ENCODE results near the gene C6orf52. TPM values are rescaled to one million over a fixed set of nuclear protein-coding genes. Genes with fewer than 3 reads are reported as not detected.
"Not testable (repeated sequence)": the region's sequence is repeated elsewhere in the genome, so short reads cannot be mapped to it uniquely, and the experiment has no call there.

Gene C6orf52
- total RNA-seq, 1 donor from 2014 or later = 3.5 TPM

DNA sequence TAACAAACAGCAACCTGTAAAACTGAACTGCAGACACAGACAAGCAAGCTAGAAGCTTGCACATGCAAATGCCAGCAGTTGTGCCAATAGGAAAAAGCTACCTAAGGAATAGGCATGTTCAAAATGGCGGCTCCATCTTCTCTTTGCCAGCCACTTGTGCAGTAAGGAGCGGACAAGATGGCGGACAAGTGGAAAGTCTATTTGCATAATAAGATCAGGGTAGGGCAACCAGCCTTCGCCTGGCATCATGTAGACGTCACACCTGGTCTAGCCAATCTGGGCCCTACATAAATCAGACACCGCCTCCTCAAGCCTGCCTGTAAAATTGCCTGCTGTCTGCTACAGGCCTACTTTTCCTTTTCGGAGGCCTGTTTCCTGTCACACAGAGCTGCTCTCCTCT is 18.0 kb downstream of the C6orf52 start:
- Mint-ChIP-seq H3K4me1 (ENCODE audit: low read depth) (no peaks in the 10 kb centered on the region), H3K9me3 (ENCODE audit: low read depth) (peaks cover 4% of the 10 kb centered on the region), H3K27ac (no peak overlapping the region), H3K36me3 (ENCODE audit: insufficient read depth) (no peaks in the 10 kb centered on the region), H3K27me3 (no peaks in the 10 kb centered on the region), H3K4me3 (ENCODE audit: low read depth) (no peak overlapping the region)
- DNase-seq (ENCODE audit: low spot score, unreplicated experiment) = no peak
- TF ChIP-seq CTCF (IDR thresholded peaks at IDR 0.05; ENCODE audit: unreplicated experiment) = no peak

DNA sequence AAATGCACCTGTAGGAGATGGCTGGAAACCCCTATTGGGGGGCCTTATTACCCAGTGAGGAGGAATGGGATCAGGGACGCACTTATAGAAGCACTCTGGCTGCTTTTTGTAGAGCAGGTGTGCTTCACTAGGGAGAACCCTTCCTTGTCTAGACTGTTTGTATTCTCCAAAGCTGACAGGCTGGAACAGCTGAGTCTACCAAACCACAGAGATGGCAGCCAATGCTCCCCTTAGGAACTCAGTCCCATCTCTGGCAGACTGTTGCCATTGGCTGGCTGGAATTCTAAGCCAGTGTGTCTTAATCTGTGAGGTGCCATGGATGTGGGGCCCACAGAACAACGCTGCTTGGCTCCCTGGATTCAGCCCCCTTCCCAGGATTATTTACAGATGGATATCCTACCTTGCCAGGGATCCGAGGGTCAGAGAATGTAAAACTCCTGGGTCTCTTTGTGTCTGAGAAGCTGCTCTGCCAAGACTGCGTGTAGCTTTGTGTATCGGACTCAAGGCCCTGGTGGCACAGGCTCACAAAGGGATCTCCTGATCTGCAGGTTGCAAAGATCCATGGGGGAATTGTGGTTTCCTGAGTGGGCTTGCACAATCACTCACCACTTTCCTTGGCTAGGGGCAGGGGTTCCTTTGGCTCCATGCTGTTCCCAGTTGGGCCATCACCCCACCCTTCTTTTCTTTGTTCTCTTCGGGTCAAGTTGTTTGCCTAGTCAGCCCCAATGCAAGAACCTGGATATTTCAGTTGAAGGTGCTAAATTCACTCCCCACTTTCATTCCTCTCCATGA is 26.1 kb downstream of the C6orf52 start:
- no peak for TF ChIP-seq CTCF (IDR thresholded peaks at IDR 0.05; ENCODE audit: unreplicated experiment)
- Mint-ChIP-seq H3K36me3 (ENCODE audit: insufficient read depth) (peaks cover 1% of the 10 kb centered on the region), H3K9me3 (ENCODE audit: low read depth) (peaks cover 7% of the 10 kb centered on the region), H3K27me3 (peaks cover 13% of the 10 kb centered on the region), H3K4me3 (ENCODE audit: low read depth) (no peak overlapping the region), H3K27ac (no peak overlapping the region), H3K4me1 (ENCODE audit: low read depth) (no peaks in the 10 kb centered on the region)
- no peak for DNase-seq (ENCODE audit: low spot score, unreplicated experiment)

GRCh38 chr6:10665595-10665994 is 28.8 kb downstream of the C6orf52 start:
- peaks cover 13% of the 10 kb centered on the region for H3K27me3 Mint-ChIP-seq

DNA sequence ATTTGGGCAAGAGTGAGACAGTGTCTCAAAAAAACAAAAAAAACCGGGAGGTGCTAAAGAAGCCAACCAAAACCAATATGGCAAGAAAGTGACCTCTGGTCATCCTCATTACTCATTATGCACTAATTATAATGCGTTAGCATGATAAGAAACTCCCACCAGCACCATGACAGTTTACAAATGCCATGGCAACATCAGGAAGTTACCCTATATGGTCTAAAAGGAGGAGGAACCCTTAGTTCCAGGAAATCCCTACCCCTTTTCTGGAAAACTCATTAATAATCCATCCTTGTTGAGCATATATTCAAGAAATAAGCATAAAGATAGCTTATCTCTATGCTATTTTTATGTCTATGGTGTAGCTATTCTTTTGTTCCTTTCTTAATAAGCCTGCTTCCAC is 31.7 kb downstream of the C6orf52 start:
- Mint-ChIP-seq H3K36me3 (ENCODE audit: insufficient read depth) (peaks cover 1% of the 10 kb centered on the region), H3K9me3 (ENCODE audit: low read depth) (peaks cover 10% of the 10 kb centered on the region), H3K27me3 (peaks cover 15% of the 10 kb centered on the region), H3K4me3 (ENCODE audit: low read depth) (no peak overlapping the region), H3K4me1 (ENCODE audit: low read depth) (no peaks in the 10 kb centered on the region), H3K27ac (no peak overlapping the region)
- TF ChIP-seq CTCF (IDR thresholded peaks at IDR 0.05; ENCODE audit: unreplicated experiment) = no peak
- DNase-seq (ENCODE audit: low spot score, unreplicated experiment) = no peak

More at GRCh38 chr6:10665595-10665994, 28.8 kb downstream of the C6orf52 start:
- H3K27ac Mint-ChIP-seq; H3K9me3 Mint-ChIP-seq (ENCODE audit: low read depth); DNase-seq (ENCODE audit: low spot score, unreplicated experiment); H3K36me3 Mint-ChIP-seq (ENCODE audit: insufficient read depth); H3K4me1 Mint-ChIP-seq (ENCODE audit: low read depth); H3K4me3 Mint-ChIP-seq (ENCODE audit: low read depth): not testable (repeated sequence)

- H3K9me3 Mint-ChIP-seq (ENCODE audit: low read depth) = peaks cover 10% of the 10 kb centered on the region
- DNase-seq (ENCODE audit: low spot score, unreplicated experiment) = no peak
- peaks cover 14% of the 10 kb centered on the region for H3K27me3 Mint-ChIP-seq
- peaks cover 1% of the 10 kb centered on the region for H3K36me3 Mint-ChIP-seq (ENCODE audit: insufficient read depth)
- H3K4me1 Mint-ChIP-seq (ENCODE audit: low read depth) = no peaks in the 10 kb centered on the region
- no peak for TF ChIP-seq CTCF (IDR thresholded peaks at IDR 0.05; ENCODE audit: unreplicated experiment)
- H3K4me3 Mint-ChIP-seq (ENCODE audit: low read depth) = no peak overlapping the region
- no peak overlapping the region for H3K27ac Mint-ChIP-seq
Observed at GRCh38 chr6:10662207-10662606, 32.2 kb downstream of the C6orf52 start.

- DNase-seq (ENCODE audit: low spot score, unreplicated experiment); H3K4me1 Mint-ChIP-seq (ENCODE audit: low read depth); H3K9me3 Mint-ChIP-seq (ENCODE audit: low read depth); H3K36me3 Mint-ChIP-seq (ENCODE audit: insufficient read depth); H3K27ac Mint-ChIP-seq: not testable (repeated sequence)
- Mint-ChIP-seq H3K4me3 (ENCODE audit: low read depth) (peak overlapping the region; percentile 69), H3K27me3 (peaks cover 19% of the 10 kb centered on the region)
Observed at GRCh38 chr6:10660431-10661191, 33.8 kb downstream of the C6orf52 start.

All from progenitor cell of endocrine pancreas (in vitro differentiated cells).